ENCODE measurements around the gene CYP27C1. TPM values are rescaled to one million over a fixed set of nuclear protein-coding genes. Genes with fewer than 3 reads are reported as not detected.

Gene CYP27C1
- total and polyA plus RNA-seq, 2 experiments from 2014 or later, result 1.8 to 2.9 TPM

GRCh38 chr2:127179766-127180165 is 40.3 kb downstream of the CYP27C1 start:
- TF ChIP-seq REST (IDR thresholded peaks at IDR 0.05; ENCODE audit: unreplicated experiment) (no peak), JUNB (IDR thresholded peaks at IDR 0.05; ENCODE audit: unreplicated experiment) (no peak), POLR2AphosphoS5 (IDR thresholded peaks at IDR 0.05; ENCODE audit: low read depth) (no peak), ZNF331 (CRISPR knock-in tag; IDR thresholded peaks at IDR 0.05; ENCODE audit: low read depth) (no peak), NANOG (IDR thresholded peaks at IDR 0.05; ENCODE audit: borderline replicate concordance) (no peak), EZH2 (IDR thresholded peaks at IDR 0.05; ENCODE audit: low read depth, unreplicated experiment) (no peak), STAT1 (IDR thresholded peaks at IDR 0.05; ENCODE audit: unreplicated experiment) (no peak), CTCF (conservative IDR thresholded peaks at IDR 0.05; ENCODE audit: low read depth in 2 of 2) (no peak), ZNF462 (CRISPR knock-in tag; IDR thresholded peaks at IDR 0.05) (no peak), ZNF114 (CRISPR knock-in tag; IDR thresholded peaks at IDR 0.05) (no peak), CREB1 (CRISPR knock-in tag; IDR thresholded peaks at IDR 0.05; ENCODE audit: low read depth) (no peak)
- no peaks in the 10 kb centered on the region for H3F3A ChIP-seq (replicated peaks; ENCODE audit: low read depth)
- no peaks in the 10 kb centered on the region for H3K27me3 ChIP-seq (ENCODE audit: insufficient read depth)
- Mint-ChIP-seq H3K4me1 (peaks cover 23% of the 10 kb centered on the region), H3K27ac (no peak overlapping the region), H3K36me3 (ENCODE audit: low read depth) (peaks cover 3% of the 10 kb centered on the region; the same call in 1 of the 3 replicates), H3K4me3 (no peak overlapping the region), H3K9me3 (peaks cover 17% of the 10 kb centered on the region), H3K27me3 (ENCODE audit: insufficient read depth, low read depth, poor library complexity) (peaks cover 23% of the 10 kb centered on the region)
- no peaks in the 10 kb centered on the region for H4K20me1 ChIP-seq (replicated peaks; ENCODE audit: insufficient read depth)
- no peak overlapping the region for H3K4me3 ChIP-seq
- no peaks in the 10 kb centered on the region for H3K36me3 ChIP-seq (ENCODE audit: insufficient read depth)
- no peaks in the 10 kb centered on the region for H3K9me2 ChIP-seq (ENCODE audit: insufficient read depth)
- no peak for ATAC-seq
- no peak overlapping the region for H2AFZ ChIP-seq
- H3K79me2 ChIP-seq (replicated peaks; ENCODE audit: insufficient read depth), result no peaks in the 10 kb centered on the region
- H3K4me1 ChIP-seq (ENCODE audit: insufficient read depth), result peaks cover 12% of the 10 kb centered on the region; the same call in 1 of the 2 replicates
- no peak overlapping the region for H3K4me2 ChIP-seq
- DNase-seq (ENCODE audit: low spot score), result no peak
- no peak overlapping the region for H3K27ac ChIP-seq (ENCODE audit: low read depth)

All from GM23338 (cell line).